Measurements from ENCODE around the gene KEL.
"Not testable (repeated sequence)": the region's sequence is repeated elsewhere in the genome, so short reads cannot be mapped to it uniquely, and the experiment has no call there.

The KEL gene

GRCh38 chr7:142984297-142984696 is 22.1 kb upstream of the KEL start:
- no peak overlapping the region for H3K9ac ChIP-seq (ENCODE audit: low read depth, low read length)
- no peaks in the 10 kb centered on the region for H3K27me3 ChIP-seq (ENCODE audit: control insufficient read depth, insufficient read depth, low read length)
- no peaks in the 10 kb centered on the region for H3K4me1 ChIP-seq (ENCODE audit: control insufficient read depth, insufficient read depth, low read length)
- H3K4me3 ChIP-seq (ENCODE audit: low read depth, low read length), result no peak overlapping the region
- no peaks in the 10 kb centered on the region for H3K9me3 ChIP-seq (ENCODE audit: control insufficient read depth, insufficient read depth, low read length)
- H3K36me3 ChIP-seq (ENCODE audit: control insufficient read depth, insufficient read depth, low read length), result no peaks in the 10 kb centered on the region

DNA sequence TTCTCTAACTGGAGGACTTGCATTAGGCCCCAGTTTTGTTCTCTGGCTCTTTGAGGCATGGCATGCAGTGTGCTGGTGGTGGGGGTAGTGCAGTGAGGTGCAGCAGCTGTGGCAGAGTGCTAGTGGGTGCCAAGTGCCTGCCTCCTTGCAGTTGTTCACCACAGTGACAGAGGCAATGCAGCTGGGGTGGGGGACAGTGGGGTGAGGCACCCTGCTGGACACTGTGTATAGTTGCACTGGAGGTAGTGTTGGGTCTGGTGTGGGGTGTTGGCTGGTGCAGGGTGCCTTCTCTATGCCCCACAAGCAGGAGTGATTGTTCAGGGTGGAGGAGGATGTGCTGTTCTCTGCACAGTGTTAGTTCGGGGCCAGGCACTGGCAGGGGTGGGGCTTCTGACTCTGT is 21.7 kb upstream of the KEL start:
- no peaks in the 10 kb centered on the region for H3K27me3 ChIP-seq (ENCODE audit: control insufficient read depth, insufficient read depth, low read length)
- no peaks in the 10 kb centered on the region for H3K36me3 ChIP-seq (ENCODE audit: control insufficient read depth, insufficient read depth, low read length)
- no peak overlapping the region for H3K9ac ChIP-seq (ENCODE audit: low read depth, low read length)
- no peaks in the 10 kb centered on the region for H3K4me1 ChIP-seq (ENCODE audit: control insufficient read depth, insufficient read depth, low read length)
- H3K4me3 ChIP-seq (ENCODE audit: low read depth, low read length), result no peak overlapping the region
- no peaks in the 10 kb centered on the region for H3K9me3 ChIP-seq (ENCODE audit: control insufficient read depth, insufficient read depth, low read length)

GRCh38 chr7:142978402-142978801 is 16.2 kb upstream of the KEL start:
- H3K9me3 ChIP-seq (ENCODE audit: control insufficient read depth, insufficient read depth, low read length); H3K4me3 ChIP-seq (ENCODE audit: low read depth, low read length); H3K27me3 ChIP-seq (ENCODE audit: control insufficient read depth, insufficient read depth, low read length); H3K9ac ChIP-seq (ENCODE audit: low read depth, low read length); H3K4me1 ChIP-seq (ENCODE audit: control insufficient read depth, insufficient read depth, low read length); H3K36me3 ChIP-seq (ENCODE audit: control insufficient read depth, insufficient read depth, low read length): not testable (repeated sequence)

- no peaks in the 10 kb centered on the region for H3K4me1 ChIP-seq (ENCODE audit: control insufficient read depth, insufficient read depth, low read length)
- no peaks in the 10 kb centered on the region for H3K36me3 ChIP-seq (ENCODE audit: control insufficient read depth, insufficient read depth, low read length)
- no peaks in the 10 kb centered on the region for H3K27me3 ChIP-seq (ENCODE audit: control insufficient read depth, insufficient read depth, low read length)
- no peak overlapping the region for H3K9ac ChIP-seq (ENCODE audit: low read depth, low read length)
- no peaks in the 10 kb centered on the region for H3K9me3 ChIP-seq (ENCODE audit: control insufficient read depth, insufficient read depth, low read length)
- H3K4me3 ChIP-seq (ENCODE audit: low read depth, low read length), result no peak overlapping the region
These were observed 12.5 kb upstream of the KEL start for GRCh38 chr7:142974626-142975025.

DNA sequence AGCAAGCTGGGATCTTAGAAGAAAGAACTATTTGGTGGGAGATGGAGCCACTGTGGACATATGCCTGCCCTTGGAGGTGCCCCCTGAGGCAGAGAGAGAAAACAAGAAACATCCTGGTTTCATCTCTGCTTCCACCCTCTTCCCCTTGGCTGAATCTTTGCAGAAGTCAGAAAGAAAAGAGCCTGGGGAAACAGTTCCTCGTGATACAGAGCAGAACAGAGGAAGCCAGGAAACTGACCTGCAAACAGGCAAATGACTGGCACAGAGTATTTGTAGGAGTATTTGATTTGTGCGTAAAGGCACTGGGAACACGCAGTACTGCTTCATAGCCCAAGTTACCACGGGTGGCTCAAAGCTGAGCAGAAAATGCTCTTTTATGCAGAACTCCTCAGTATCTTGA is 7.0 kb upstream of the KEL start:
- Histone ChIP-seq H3K9ac (ENCODE audit: low read depth, low read length) (no peak overlapping the region), H3K36me3 (ENCODE audit: control insufficient read depth, insufficient read depth, low read length) (no peaks in the 10 kb centered on the region), H3K4me3 (ENCODE audit: low read depth, low read length) (no peak overlapping the region), H3K4me1 (ENCODE audit: control insufficient read depth, insufficient read depth, low read length) (no peaks in the 10 kb centered on the region), H3K27me3 (ENCODE audit: control insufficient read depth, insufficient read depth, low read length) (no peaks in the 10 kb centered on the region), H3K9me3 (ENCODE audit: control insufficient read depth, insufficient read depth, low read length) (no peaks in the 10 kb centered on the region)

DNA sequence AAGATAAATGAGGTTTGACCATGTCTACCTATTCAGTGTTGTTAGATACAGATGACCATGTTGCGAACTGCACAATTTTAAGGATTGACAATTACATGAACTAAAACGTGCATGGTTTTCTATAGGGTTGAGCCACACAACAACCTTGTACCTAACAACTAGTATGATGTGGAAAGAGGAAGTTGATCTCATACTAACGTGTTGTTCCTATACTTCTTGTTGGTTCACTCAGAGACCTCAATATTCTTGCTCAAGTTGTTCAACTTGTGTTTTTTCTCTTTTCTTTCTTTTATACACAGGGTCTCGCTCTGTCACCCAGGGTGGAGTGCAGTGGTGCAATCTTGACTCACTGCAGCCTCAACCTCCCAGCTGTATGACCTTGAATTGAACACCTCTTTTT is 6.1 kb upstream of the KEL start:
- Histone ChIP-seq H3K36me3 (ENCODE audit: control insufficient read depth, insufficient read depth, low read length) (no peaks in the 10 kb centered on the region), H3K9me3 (ENCODE audit: control insufficient read depth, insufficient read depth, low read length) (no peaks in the 10 kb centered on the region), H3K9ac (ENCODE audit: low read depth, low read length) (no peak overlapping the region), H3K4me3 (ENCODE audit: low read depth, low read length) (no peak overlapping the region), H3K4me1 (ENCODE audit: control insufficient read depth, insufficient read depth, low read length) (no peaks in the 10 kb centered on the region), H3K27me3 (ENCODE audit: control insufficient read depth, insufficient read depth, low read length) (no peaks in the 10 kb centered on the region)

DNA sequence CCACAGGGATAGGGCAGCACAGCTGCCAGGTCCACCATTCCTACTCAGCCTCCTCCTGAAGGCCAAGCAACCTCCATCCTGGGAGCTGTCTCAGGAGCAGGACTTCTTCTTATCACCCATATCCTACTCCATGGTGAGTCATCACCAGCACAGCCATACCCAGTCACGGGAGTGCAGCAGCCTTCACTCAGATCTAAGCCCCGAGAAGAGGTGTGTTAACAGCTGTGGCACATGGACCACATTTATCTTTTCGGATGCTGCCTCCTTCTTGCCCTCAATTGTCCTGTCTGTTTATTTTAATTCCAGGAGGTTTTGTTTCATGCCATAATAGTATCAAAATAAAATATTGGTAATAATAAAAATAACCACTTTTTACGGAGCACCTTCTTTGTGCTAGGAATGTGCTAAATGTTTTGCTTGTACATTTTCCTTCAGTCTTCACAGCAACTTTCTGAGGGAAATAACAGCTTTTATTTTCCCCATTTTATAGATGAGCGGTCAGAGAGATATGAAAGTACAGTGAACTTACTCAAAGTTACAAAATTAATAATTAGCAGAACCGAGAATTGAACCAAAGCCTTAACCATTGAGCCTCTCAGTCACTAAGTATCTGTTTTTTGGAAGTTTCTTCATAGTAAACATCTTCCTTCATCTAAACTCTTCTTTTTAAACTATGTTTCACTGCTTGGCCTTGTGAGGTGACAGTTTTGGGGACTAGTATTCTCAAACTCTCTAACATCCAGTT is 2.5 kb upstream of the KEL start:
- Histone ChIP-seq H3K4me3 (ENCODE audit: low read depth, low read length) (no peak overlapping the region), H3K4me1 (ENCODE audit: control insufficient read depth, insufficient read depth, low read length) (peaks cover 2% of the 10 kb centered on the region), H3K9me3 (ENCODE audit: control insufficient read depth, insufficient read depth, low read length) (no peaks in the 10 kb centered on the region), H3K27me3 (ENCODE audit: control insufficient read depth, insufficient read depth, low read length) (no peaks in the 10 kb centered on the region), H3K36me3 (ENCODE audit: control insufficient read depth, insufficient read depth, low read length) (no peaks in the 10 kb centered on the region), H3K9ac (ENCODE audit: low read depth, low read length) (no peak overlapping the region)

DNA sequence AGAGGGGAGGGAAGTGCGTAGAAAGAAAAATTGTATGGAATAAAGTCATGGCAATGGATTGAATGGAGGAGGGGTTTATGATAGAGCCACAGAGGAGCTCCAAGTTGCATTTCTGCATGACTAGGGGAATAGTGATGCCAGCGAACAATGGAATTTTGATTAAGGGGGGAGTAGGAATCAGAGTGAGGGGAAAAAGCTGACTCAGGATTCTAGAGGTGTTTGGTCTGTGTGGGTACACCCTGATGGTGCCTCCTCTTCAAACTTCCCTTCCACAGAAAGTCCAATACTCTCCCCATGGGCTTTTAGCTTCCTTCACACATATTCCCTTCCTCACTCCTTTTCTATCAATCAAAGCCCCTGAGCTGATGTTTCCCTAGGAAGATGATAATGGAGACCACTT is 1.8 kb upstream of the KEL start:
- Histone ChIP-seq H3K9ac (ENCODE audit: low read depth, low read length) (no peak overlapping the region), H3K4me1 (ENCODE audit: control insufficient read depth, insufficient read depth, low read length) (peaks cover 3% of the 10 kb centered on the region), H3K27me3 (ENCODE audit: control insufficient read depth, insufficient read depth, low read length) (no peaks in the 10 kb centered on the region), H3K9me3 (ENCODE audit: control insufficient read depth, insufficient read depth, low read length) (no peaks in the 10 kb centered on the region), H3K36me3 (ENCODE audit: control insufficient read depth, insufficient read depth, low read length) (no peaks in the 10 kb centered on the region), H3K4me3 (ENCODE audit: low read depth, low read length) (no peak overlapping the region)

GRCh38 chr7:142962991-142963390 is 828 bp upstream of the KEL start:
- peaks cover 6% of the 10 kb centered on the region for H3K4me1 ChIP-seq (ENCODE audit: control insufficient read depth, insufficient read depth, low read length)
- H3K9me3 ChIP-seq (ENCODE audit: control insufficient read depth, insufficient read depth, low read length), result no peaks in the 10 kb centered on the region
- H3K36me3 ChIP-seq (ENCODE audit: control insufficient read depth, insufficient read depth, low read length), result no peaks in the 10 kb centered on the region
- no peak overlapping the region for H3K9ac ChIP-seq (ENCODE audit: low read depth, low read length)
- no peaks in the 10 kb centered on the region for H3K27me3 ChIP-seq (ENCODE audit: control insufficient read depth, insufficient read depth, low read length)
- no peak overlapping the region for H3K4me3 ChIP-seq (ENCODE audit: low read depth, low read length)

- H3K36me3 ChIP-seq (ENCODE audit: control insufficient read depth, insufficient read depth, low read length), result no peaks in the 10 kb centered on the region
- H3K4me3 ChIP-seq (ENCODE audit: low read depth, low read length), result peak overlapping the region; percentile 23
- no peaks in the 10 kb centered on the region for H3K9me3 ChIP-seq (ENCODE audit: control insufficient read depth, insufficient read depth, low read length)
- H3K9ac ChIP-seq (ENCODE audit: low read depth, low read length), result no peak overlapping the region
- H3K27me3 ChIP-seq (ENCODE audit: control insufficient read depth, insufficient read depth, low read length), result no peaks in the 10 kb centered on the region
- H3K4me1 ChIP-seq (ENCODE audit: control insufficient read depth, insufficient read depth, low read length), result peaks cover 8% of the 10 kb centered on the region
These were observed 579 bp downstream of the KEL start for GRCh38 chr7:142961595-142961972.

GRCh38 chr7:142960955-142961512 is 1.1 kb downstream of the KEL start:
- H3K9ac ChIP-seq (ENCODE audit: low read depth, low read length), result no peak overlapping the region
- H3K4me3 ChIP-seq (ENCODE audit: low read depth, low read length), result no peak overlapping the region
- no peaks in the 10 kb centered on the region for H3K36me3 ChIP-seq (ENCODE audit: control insufficient read depth, insufficient read depth, low read length)
- H3K9me3 ChIP-seq (ENCODE audit: control insufficient read depth, insufficient read depth, low read length), result no peaks in the 10 kb centered on the region
- H3K4me1 ChIP-seq (ENCODE audit: control insufficient read depth, insufficient read depth, low read length), result peaks cover 8% of the 10 kb centered on the region
- H3K27me3 ChIP-seq (ENCODE audit: control insufficient read depth, insufficient read depth, low read length), result no peaks in the 10 kb centered on the region

DNA sequence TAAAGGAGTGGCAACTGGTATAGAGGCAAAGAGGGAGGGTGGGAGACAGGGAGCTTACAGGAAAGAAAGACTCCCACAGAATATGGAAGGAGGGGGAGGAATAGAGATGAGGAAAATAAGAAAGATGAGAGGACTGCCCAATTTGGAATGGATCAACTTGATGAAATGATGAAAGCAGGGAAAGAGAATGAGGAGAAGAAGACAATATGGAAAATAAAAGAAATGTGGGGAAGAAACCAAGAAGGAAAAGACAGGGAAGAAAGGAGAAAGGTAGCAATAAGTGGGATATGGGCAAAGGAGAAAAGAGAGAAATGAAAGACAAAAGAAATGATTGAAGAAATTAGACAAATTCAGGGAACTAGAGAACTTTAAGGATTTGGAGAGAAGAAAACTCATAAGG is 3.0 kb downstream of the KEL start:
- H3K36me3 ChIP-seq (ENCODE audit: control insufficient read depth, insufficient read depth, low read length), result no peaks in the 10 kb centered on the region
- H3K9me3 ChIP-seq (ENCODE audit: control insufficient read depth, insufficient read depth, low read length), result no peaks in the 10 kb centered on the region
- H3K4me3 ChIP-seq (ENCODE audit: low read depth, low read length), result no peak overlapping the region
- H3K4me1 ChIP-seq (ENCODE audit: control insufficient read depth, insufficient read depth, low read length), result peaks cover 8% of the 10 kb centered on the region
- H3K9ac ChIP-seq (ENCODE audit: low read depth, low read length), result no peak overlapping the region
- H3K27me3 ChIP-seq (ENCODE audit: control insufficient read depth, insufficient read depth, low read length), result no peaks in the 10 kb centered on the region
